H1 (cell line): ENCODE data around the gene PIP4K2C. TPM values are rescaled to one million over a fixed set of nuclear protein-coding genes. Genes with fewer than 3 reads are reported as not detected.

Experiments used
- CTCF ChIA-PET: fragments of 300-600 bp; sonication (Branson Sonifier 250); formaldehyde crosslinking; loops from one replicate; lab custom pipeline; 2021; ENCODE audit not compliant: partially characterized antibody; lab: Charles Lee
- POLR2A ChIA-PET: fragments of 300-600 bp; sonication (Branson Sonifier 250); formaldehyde crosslinking; loops from one replicate; lab custom pipeline; 2021; ENCODE audit warnings: inconsistent platforms; ENCODE audit not compliant: partially characterized antibody; lab: Charles Lee
- DNase-seq, 2 experiments: peaks; one replicate each; pipeline versions ENCODE4 v3.0.0 to v3.0.0-alpha.2; 2010 to 2022; ENCODE audit warnings: low spot score in 2 of 2, low read depth in 1 of 2, mixed read lengths in 1 of 2
- FAIRE-seq: peaks from 2 replicates; lab custom pipeline; 2011; peaks lifted over from hg19 to GRCh38; lab: Jason Lieb, UNC
- H2AFZ ChIP-seq: 2 replicates; pipeline ENCODE4 v1.8.1; 2012; ENCODE audit warnings: low read length, inconsistent platforms
- H2AK5ac ChIP-seq: 2 replicates; pipeline ENCODE4 v1.6.1; 2013; ENCODE audit warnings: low read depth, low read length
- H2BK120ac ChIP-seq: replicated peaks from 2 replicates; pipeline ENCODE3; 2013; ENCODE audit warnings: low read depth, low read length, inconsistent platforms
- H2BK12ac ChIP-seq: 2 replicates; pipeline ENCODE4 v1.6.1; 2013; ENCODE audit warnings: low read depth, low read length
- H2BK15ac ChIP-seq: 2 replicates; pipeline ENCODE4 v1.6.1; 2013; ENCODE audit warnings: low read length
- H2BK20ac ChIP-seq: 2 replicates; pipeline ENCODE4 v1.6.1; 2013; ENCODE audit warnings: low read length
- H2BK5ac ChIP-seq: 2 replicates; pipeline ENCODE4 v1.6.1; 2013; ENCODE audit warnings: low read depth, low read length
- H3K14ac ChIP-seq: 2 replicates; pipeline ENCODE4 v1.6.1; 2013; ENCODE audit warnings: inconsistent platforms; ENCODE audit not compliant: insufficient read length
- H3K18ac ChIP-seq: 2 replicates; pipeline ENCODE4 v1.6.1; 2013; ENCODE audit warnings: low read length; ENCODE audit errors: extremely low read depth
- H3K23ac ChIP-seq: 2 replicates; pipeline ENCODE4 v1.6.1; 2013; ENCODE audit warnings: inconsistent platforms; ENCODE audit not compliant: insufficient read length
- H3K23me2 ChIP-seq: 2 replicates; pipeline ENCODE4 v1.6.1; 2013; ENCODE audit warnings: low read depth, low read length
- H3K27ac ChIP-seq: 2 replicates; pipeline ENCODE4 v1.6.1; 2011; ENCODE audit warnings: low read depth, low read length, inconsistent platforms
- H3K27me3 ChIP-seq, 4 experiments: replicated peaks in 1 of 4; 1 replicate in 1 of 4; 2 replicates in 3 of 4; pipeline versions ENCODE4 v1.6.1 to v1.8.1; 2011 to 2013; ENCODE audit warnings: low read length in 3 of 4, mild to moderate bottlenecking in 3 of 4, inconsistent platforms in 2 of 4, mixed read lengths in 2 of 4, moderate library complexity in 1 of 4; ENCODE audit not compliant: control insufficient read depth in 3 of 4, insufficient read depth in 3 of 4; ENCODE audit errors: extremely low read depth in 1 of 4
- H3K36me3 ChIP-seq, 4 experiments: 2 replicates each; pipeline versions ENCODE4 v1.6.1 to v1.8.1; 2011 to 2013; ENCODE audit warnings: mild to moderate bottlenecking in 4 of 4, low read length in 3 of 4, moderate library complexity in 2 of 4, control low read depth in 1 of 4, inconsistent platforms in 1 of 4; ENCODE audit not compliant: insufficient read depth in 4 of 4, control insufficient read depth in 2 of 4
- H3K4ac ChIP-seq: replicated peaks from 2 replicates; pipeline ENCODE3; 2013; ENCODE audit warnings: low read length, low read depth, mixed read lengths, inconsistent platforms; ENCODE audit not compliant: insufficient read length
- H3K4me1 ChIP-seq, 4 experiments: replicated peaks in 1 of 4; 1 replicate in 1 of 4; 2 replicates in 3 of 4; pipeline versions ENCODE4 v1.6.1 to v1.8.1; 2011 to 2013; ENCODE audit warnings: low read length in 3 of 4, inconsistent platforms in 2 of 4, mixed read lengths in 1 of 4; ENCODE audit not compliant: insufficient read depth in 4 of 4, control insufficient read depth in 3 of 4
- H3K4me2 ChIP-seq, 2 experiments: 2 replicates each; pipeline versions ENCODE4 v1.6.1 to v1.8.1; 2011 to 2013; ENCODE audit warnings: low read depth in 2 of 2, low read length in 2 of 2, control low read depth in 1 of 2, inconsistent platforms in 1 of 2, mild to moderate bottlenecking in 1 of 2; ENCODE audit not compliant: insufficient read depth in 1 of 2
- H3K4me3 ChIP-seq, 4 experiments: fragments of 200-600, 300-600 bp in 1 of 4; sonication (generic), shearing (Covaris generic), sonication (Bioruptor Twin) in 1 of 4; 2 replicates each; pipeline versions ENCODE4 v1.5.1 to v1.8.1; 2011 to 2016; ENCODE audit warnings: low read length in 4 of 4, low read depth in 3 of 4, control low read depth in 2 of 4, inconsistent platforms in 2 of 4, mild to moderate bottlenecking in 2 of 4, mixed read lengths in 1 of 4, moderate library complexity in 1 of 4; ENCODE audit not compliant: insufficient read depth in 2 of 4; ENCODE audit errors: extremely low read depth in 1 of 4
- H3K56ac ChIP-seq: replicated peaks from 2 replicates; pipeline ENCODE3; 2013; ENCODE audit warnings: low read depth, mild to moderate bottlenecking, mixed read lengths, low read length, inconsistent platforms; ENCODE audit not compliant: insufficient read length
- H3K79me1 ChIP-seq: 2 replicates; pipeline ENCODE4 v1.6.1; 2013; ENCODE audit warnings: low read depth, low read length, control low read depth
- H3K79me2 ChIP-seq, 2 experiments: 2 replicates each; pipeline versions ENCODE4 v1.6.1 to v1.8.1; 2012 to 2013; ENCODE audit warnings: low read length in 2 of 2, mild to moderate bottlenecking in 2 of 2, inconsistent platforms in 1 of 2; ENCODE audit not compliant: insufficient read depth in 2 of 2, control insufficient read depth in 1 of 2
- H3K9ac ChIP-seq, 4 experiments: replicated peaks in 1 of 4; 1 replicate in 1 of 4; 2 replicates in 3 of 4; pipeline versions ENCODE4 v1.6.1 to v1.8.1; 2011 to 2013; ENCODE audit warnings: low read depth in 3 of 4, low read length in 3 of 4, control low read depth in 2 of 4, mild to moderate bottlenecking in 2 of 4, moderate library complexity in 2 of 4, inconsistent platforms in 1 of 4; ENCODE audit errors: extremely low read depth in 1 of 4
- H3K9me3 ChIP-seq, 2 experiments: 2 replicates each; pipeline versions ENCODE4 v1.6.1 to v1.8.1; 2012 to 2013; ENCODE audit warnings: mild to moderate bottlenecking in 2 of 2, moderate library complexity in 2 of 2, control low read depth in 1 of 2, inconsistent platforms in 1 of 2, low read depth in 1 of 2, low read length in 1 of 2, mixed read lengths in 1 of 2; ENCODE audit not compliant: insufficient read depth in 2 of 2
- H4K20me1 ChIP-seq, 2 experiments: replicated peaks in 1 of 2; 2 replicates each; pipeline versions ENCODE3 to v1.8.1; 2011 to 2013; ENCODE audit warnings: inconsistent platforms in 2 of 2, low read length in 2 of 2, mild to moderate bottlenecking in 1 of 2; ENCODE audit not compliant: insufficient read depth in 2 of 2, control insufficient read depth in 1 of 2
- H4K5ac ChIP-seq: 2 replicates; pipeline ENCODE4 v1.6.1; 2013; ENCODE audit warnings: low read length, low read depth, mixed read lengths, inconsistent platforms; ENCODE audit not compliant: insufficient read length
- H4K8ac ChIP-seq: 2 replicates; pipeline ENCODE4 v1.8.0; 2013; ENCODE audit warnings: mild to moderate bottlenecking, moderate library complexity, low read length, inconsistent platforms; ENCODE audit not compliant: insufficient read depth; ENCODE audit errors: extremely low read depth
- H4K91ac ChIP-seq: replicated peaks from 2 replicates; pipeline ENCODE3; 2013; ENCODE audit warnings: low read length, mixed read lengths, inconsistent platforms; ENCODE audit not compliant: insufficient read length
- RAD21 ChIP-seq, 2 experiments: IDR thresholded peaks in 1 of 2; conservative IDR thresholded peaks in 1 of 2; 2 replicates each; pipeline ENCODE4 v1.6.1; 2011; ENCODE audit warnings: low read depth in 2 of 2, low read length in 2 of 2, improper control_type of control experiment in 1 of 2, inconsistent platforms in 1 of 2, mild to moderate bottlenecking in 1 of 2, moderate library complexity in 1 of 2
- SIN3A ChIP-seq, 2 experiments: IDR thresholded peaks in 1 of 2; conservative IDR thresholded peaks in 1 of 2; 2 replicates each; pipeline ENCODE4 v1.6.1; 2011 to 2012; ENCODE audit warnings: low read length in 2 of 2, improper control_type of control experiment in 1 of 2, low read depth in 1 of 2, mild to moderate bottlenecking in 1 of 2
- SP4 ChIP-seq: IDR thresholded peaks from 2 replicates; pipeline ENCODE4 v1.6.1; 2012; ENCODE audit warnings: low read length, inconsistent platforms
- WGBS, 2 experiments: shearing (Covaris generic) in 1 of 2; methylation state at CpG; one replicate each; pipeline versions ENCODE4 v1.1.6 to v1.1.7; 2013 to 2015; ENCODE audit warnings: low lambda C conversion rate in 2 of 2, mixed read lengths in 2 of 2, inconsistent platforms in 1 of 2, low coverage in 1 of 2, missing lambda C conversion rate in 1 of 2; ENCODE audit not compliant: insufficient replicate concordance in 2 of 2, insufficient coverage in 1 of 2, insufficient read length in 1 of 2; ENCODE audit errors: extremely low coverage in 1 of 2, missing lambda C conversion rate in 1 of 2; 5-methylcytosine and 5-hydroxymethylcytosine counted together
- polyA plus RNA-seq, 7 experiments: library from polyadenylated mRNA; depleted of rRNA in 3 of 7; stranded (reverse) in 5 of 7; unstranded in 2 of 7; fragments of >200 nt in 5 of 7; fragments of 200-250 nt in 2 of 7; gene quantifications; 1 replicate in 5 of 7; 2 replicates in 1 of 7; 4 replicates in 1 of 7; pipeline versions ENCODE4 v1.2.1 to v1.2.3, GENCODE V29; 2011 to 2013; ENCODE audit warnings: missing spikeins in 2 of 7, mixed read lengths in 2 of 7
- total RNA-seq: library from RNA; stranded (reverse); fragmentation: NEBNext Ultra II Directional; extraction: Animal tissue kit (Norgen Biotek cat#: 25700); gene quantifications from 2 replicates; pipeline ENCODE4 v1.2.1, GENCODE V29; 2021

Gene PIP4K2C
- total and polyA plus RNA-seq, 2 of the 8 experiments (the other 6 are each of a cell fraction or from before 2014, with no cell fraction given) = 25.0 to 27.1 TPM

DNA sequence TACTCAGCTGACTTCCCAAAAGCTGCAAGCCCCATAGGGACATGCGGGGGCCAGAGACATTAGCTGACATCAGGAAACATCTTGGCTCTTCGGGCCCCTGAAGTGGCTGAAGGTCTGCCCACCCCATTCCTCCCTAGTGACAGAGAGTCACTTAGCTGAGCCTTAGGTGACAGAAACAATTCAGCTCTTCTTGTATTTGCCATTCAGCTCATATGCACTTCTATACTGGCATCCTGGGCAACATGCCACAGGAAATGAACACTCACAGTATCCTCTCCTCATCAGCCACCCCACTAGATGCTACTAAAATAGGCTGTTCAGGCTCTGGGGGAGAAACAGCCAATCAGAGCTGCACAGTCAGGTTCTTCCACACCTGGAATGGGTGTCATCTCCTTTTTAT is 47.4 kb upstream of the PIP4K2C start:
- peaks cover 0 to 9% (median 4%) of the 10 kb centered on the region in 4 experiments; a peak in 4 of 7 replicates for H3K4me1 ChIP-seq
- no peak for TF ChIP-seq SIN3A (conservative IDR thresholded peaks at IDR 0.05 in 1 of 2, IDR thresholded peaks at IDR 0.05 in 1 of 2; ENCODE audit: low read depth in 1 of 2, low read length in 2 of 2)
- TF ChIP-seq RAD21 (IDR thresholded peaks at IDR 0.05 in 1 of 2, conservative IDR thresholded peaks at IDR 0.05 in 1 of 2; ENCODE audit: low read depth in 2 of 2, low read length in 2 of 2) = no peak
- TF ChIP-seq SP4 = no peak
- FAIRE-seq (no peak), DNase-seq (no peak)
- H3K79me1 ChIP-seq = peaks cover 8% of the 10 kb centered on the region; the same call in 1 of the 2 replicates
- H3K23ac ChIP-seq = no peak overlapping the region
- H2AK5ac ChIP-seq = no peak overlapping the region
- no peak overlapping the region for H2BK5ac ChIP-seq
- no peak overlapping the region for H4K91ac ChIP-seq
- H3K56ac ChIP-seq = no peak overlapping the region
- peaks cover 2 to 14% of the 10 kb centered on the region in 2 experiments for H4K20me1 ChIP-seq
- H3K14ac ChIP-seq = no peak overlapping the region
- H3K27me3 ChIP-seq = peaks cover 0 to 2% (median 2%) of the 10 kb centered on the region in 4 experiments; a peak in 2 of 7 replicates
- H3K79me2 ChIP-seq = peaks cover 4 to 25% of the 10 kb centered on the region in 2 experiments; a peak in 3 of 4 replicates
- CTCF ChIA-PET = no interaction called here
- peaks cover 0 to 9% (median 5%) of the 10 kb centered on the region in 4 experiments; a peak in 6 of 8 replicates for H3K36me3 ChIP-seq
- H3K27ac ChIP-seq = no peak overlapping the region; the same call in 1 of the 2 replicates
- no peaks in the 10 kb centered on the region for H3K9me3 ChIP-seq
- no peak overlapping the region for H3K4me2 ChIP-seq
- 93% methylated on average over 2 of the region's 2 CpGs; no CpG with 5 or more reads in 1 of the 2 experiments for WGBS, 2 experiments
- H4K8ac ChIP-seq = no peak overlapping the region
- H3K9ac ChIP-seq = peak overlapping the region in 1 of 4 experiments; percentile 24; a peak in 1 of 7 replicates
- H3K18ac ChIP-seq = no peak overlapping the region
- H2BK20ac ChIP-seq = no peak overlapping the region
- H3K23me2 ChIP-seq = peaks cover 6% of the 10 kb centered on the region
- no peak overlapping the region for H2BK12ac ChIP-seq
- H4K5ac ChIP-seq = no peak overlapping the region
- H2BK15ac ChIP-seq = no peak overlapping the region
- H2AFZ ChIP-seq = no peak overlapping the region
- no peak overlapping the region for H2BK120ac ChIP-seq
- H3K4ac ChIP-seq = no peak overlapping the region
- H3K4me3 ChIP-seq = no peak overlapping the region
- POLR2A ChIA-PET = interaction anchor here (1.0 to 6.6 kb wide), 3 partner anchors 12 to 25 kb away, joined by 6 to 65 read pairs (median 55); partner anchors contain the start of gene DDIT3
